ENCODE data around the gene PLCL1. TPM values are rescaled to one million over a fixed set of nuclear protein-coding genes. Genes with fewer than 3 reads are reported as not detected.

Gene PLCL1
- total RNA-seq, 3 donors from 2014 or later: 0.94 to 1.8 (median 1.2) TPM

DNA sequence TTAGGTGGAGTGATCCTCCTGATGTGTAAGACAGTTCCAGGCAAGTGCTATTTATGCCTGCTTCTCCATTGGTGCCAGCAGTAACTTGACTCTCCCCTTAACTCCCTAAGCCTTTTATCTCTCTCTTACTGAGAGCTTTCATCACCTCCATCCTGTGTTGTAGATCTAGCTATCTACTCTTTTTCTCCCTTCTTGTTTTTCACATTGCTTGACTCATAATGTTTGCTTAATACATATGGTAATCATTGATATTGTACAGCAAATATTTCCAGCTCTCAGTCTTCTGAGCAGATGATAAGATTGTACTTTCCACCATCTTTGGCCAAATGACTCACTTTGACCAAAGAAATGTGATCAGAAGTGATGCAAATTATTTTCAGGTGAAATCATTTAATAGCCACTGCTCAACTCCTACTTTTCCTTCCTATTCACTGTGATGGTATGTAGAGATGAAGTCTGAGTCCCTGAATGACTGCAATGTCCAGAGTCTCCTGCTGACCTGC is 165.0 kb downstream of the PLCL1 start:
- DNase-seq (no peak), ATAC-seq (peak; percentile 55 to 56)
- Mint-ChIP-seq H3K36me3 (ENCODE audit: insufficient read depth) (peaks cover 8% of the 10 kb centered on the region), H3K9me3 (peaks cover 15% of the 10 kb centered on the region), H3K4me3 (no peak overlapping the region), H3K4me1 (ENCODE audit: low read depth) (peaks cover 27% of the 10 kb centered on the region), H3K27me3 (ENCODE audit: low read depth) (no peaks in the 10 kb centered on the region)

DNA sequence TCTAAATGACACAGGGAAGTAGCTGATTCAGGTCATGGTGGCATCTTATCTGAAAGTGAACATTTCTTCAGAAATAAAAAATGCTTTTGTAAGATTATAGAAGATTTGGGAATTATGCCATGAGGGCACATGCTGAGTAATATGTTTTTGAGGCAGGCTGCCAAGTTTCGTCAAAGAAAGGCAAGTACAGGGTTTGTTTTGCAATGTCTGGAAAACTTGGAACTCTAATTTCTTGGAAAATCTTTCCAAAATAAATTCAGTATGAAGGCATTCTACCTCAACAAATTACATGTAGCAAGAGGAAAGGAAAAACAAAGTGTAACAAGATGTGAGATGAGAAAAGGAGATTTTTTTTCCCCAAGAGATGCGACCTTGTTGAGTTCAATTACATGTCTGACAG is 167.7 kb downstream of the PLCL1 start:
- peaks cover 2% of the 10 kb centered on the region for H3K36me3 Mint-ChIP-seq (ENCODE audit: insufficient read depth)
- H3K9me3 Mint-ChIP-seq: no peaks in the 10 kb centered on the region
- DNase-seq (no peak), ATAC-seq (no peak)
- H3K4me1 Mint-ChIP-seq (ENCODE audit: low read depth): peaks cover 26% of the 10 kb centered on the region
- H3K27me3 Mint-ChIP-seq (ENCODE audit: low read depth): no peaks in the 10 kb centered on the region
- H3K4me3 Mint-ChIP-seq: no peak overlapping the region

DNA sequence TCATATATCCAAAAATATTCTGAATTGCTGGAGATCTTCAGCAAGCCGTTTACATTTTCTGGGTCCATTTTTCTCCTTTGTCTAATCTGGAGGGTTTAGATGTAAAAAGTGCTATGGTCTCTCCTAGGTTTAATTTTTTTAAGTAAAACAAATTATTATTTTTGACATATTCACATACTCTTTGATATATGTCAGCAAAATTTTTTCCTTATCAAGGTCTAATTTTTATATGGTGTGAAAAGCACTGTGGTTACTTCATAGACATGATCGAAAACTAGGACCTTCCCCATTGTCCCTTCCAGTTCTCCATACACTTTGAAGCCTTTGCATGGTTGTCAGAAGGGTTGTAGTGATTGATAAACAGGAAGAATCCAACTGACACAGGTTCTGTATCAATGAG is 168.2 kb downstream of the PLCL1 start:
- Mint-ChIP-seq H3K36me3 (ENCODE audit: insufficient read depth) (peaks cover 4% of the 10 kb centered on the region), H3K4me3 (no peak overlapping the region), H3K27me3 (ENCODE audit: low read depth) (no peaks in the 10 kb centered on the region), H3K9me3 (no peaks in the 10 kb centered on the region), H3K4me1 (ENCODE audit: low read depth) (peaks cover 26% of the 10 kb centered on the region)
- no peak for DNase-seq
- no peak for ATAC-seq

DNA sequence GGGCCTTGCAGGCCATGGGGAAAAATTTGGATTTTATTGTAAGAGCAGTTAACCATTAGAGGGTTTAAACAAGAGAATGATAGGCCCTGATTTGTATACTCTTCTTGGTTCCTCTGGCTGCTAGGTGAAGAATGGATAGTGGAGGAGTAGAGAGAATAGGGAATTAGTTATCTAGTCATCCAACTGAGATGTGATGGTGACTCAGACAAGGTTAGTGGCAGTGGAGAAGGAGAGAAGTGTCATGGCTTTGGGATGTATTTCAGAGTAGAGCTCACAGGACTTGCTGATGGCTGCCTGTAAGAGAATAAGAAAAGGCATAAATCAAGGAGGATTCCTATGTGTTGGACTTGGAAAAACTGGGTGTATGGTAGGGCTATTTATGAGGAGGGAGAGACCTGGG is 169.4 kb downstream of the PLCL1 start:
- Mint-ChIP-seq H3K9me3 (no peaks in the 10 kb centered on the region), H3K4me3 (no peak overlapping the region), H3K27me3 (ENCODE audit: low read depth) (no peaks in the 10 kb centered on the region), H3K36me3 (ENCODE audit: insufficient read depth) (peaks cover 6% of the 10 kb centered on the region), H3K4me1 (ENCODE audit: low read depth) (peaks cover 24% of the 10 kb centered on the region)
- ATAC-seq (no peak), DNase-seq (no peak)

DNA sequence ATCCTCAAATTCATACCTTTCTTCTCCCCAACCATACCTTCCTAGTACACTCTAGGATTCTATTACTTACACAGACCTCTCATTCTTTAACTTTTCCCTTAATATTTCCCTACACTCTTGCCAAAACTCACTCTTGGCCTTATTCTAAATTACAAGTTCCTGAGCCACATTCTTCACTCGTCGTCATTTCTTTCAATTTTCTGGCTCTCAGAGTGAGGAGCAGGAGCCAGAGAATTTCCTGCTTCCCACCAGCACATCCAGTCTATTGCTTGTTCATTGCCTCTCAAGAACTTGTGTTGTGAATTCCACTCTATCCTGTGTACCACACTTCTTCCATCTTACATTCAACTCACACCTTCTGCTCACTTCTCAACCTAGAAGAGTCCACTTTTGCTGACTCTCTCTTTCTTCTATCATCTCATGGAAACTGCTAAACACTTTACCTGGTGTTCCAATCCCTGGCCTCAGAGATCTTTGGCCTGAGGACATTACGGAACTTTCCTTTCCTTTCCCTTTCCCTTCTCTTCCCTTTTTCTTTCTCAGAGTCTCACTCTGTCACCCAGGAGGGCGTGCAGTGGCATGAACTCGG is 171.6 kb downstream of the PLCL1 start:
- DNase-seq: no peak

DNA sequence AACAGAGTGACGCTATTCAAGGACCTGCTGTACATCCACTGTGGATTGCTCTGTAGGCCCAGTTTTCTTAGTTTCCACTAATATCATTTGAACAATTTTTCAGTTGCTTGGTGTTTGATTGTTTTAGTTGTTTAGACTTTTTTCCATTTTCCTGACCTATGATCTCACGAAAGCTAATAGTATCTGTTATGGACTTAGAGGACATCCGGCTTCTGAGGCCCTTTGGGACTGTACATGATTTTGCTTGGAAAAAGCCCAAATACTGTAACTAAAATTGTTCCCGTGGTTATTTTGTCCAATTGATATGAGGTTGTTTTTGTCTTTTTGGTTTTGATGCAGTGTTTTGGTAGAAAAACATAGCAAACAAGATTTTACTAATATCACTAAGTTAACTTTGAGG is 174.6 kb downstream of the PLCL1 start:
- no peaks in the 10 kb centered on the region for H3K9me3 Mint-ChIP-seq
- H3K36me3 Mint-ChIP-seq (ENCODE audit: insufficient read depth): peaks cover 6% of the 10 kb centered on the region
- peaks cover 17% of the 10 kb centered on the region for H3K4me1 Mint-ChIP-seq (ENCODE audit: low read depth)
- ATAC-seq (no peak), DNase-seq (no peak)
- no peaks in the 10 kb centered on the region for H3K27me3 Mint-ChIP-seq (ENCODE audit: low read depth)
- H3K4me3 Mint-ChIP-seq: no peak overlapping the region

More for the DNA sequence above, 171.6 kb downstream of the PLCL1 start:
- ATAC-seq: no peak
- H3K27me3 Mint-ChIP-seq (ENCODE audit: low read depth): no peaks in the 10 kb centered on the region
- no peak overlapping the region for H3K4me3 Mint-ChIP-seq
- H3K36me3 Mint-ChIP-seq (ENCODE audit: insufficient read depth): peaks cover 6% of the 10 kb centered on the region
- H3K4me1 Mint-ChIP-seq (ENCODE audit: low read depth): peaks cover 17% of the 10 kb centered on the region
- no peaks in the 10 kb centered on the region for H3K9me3 Mint-ChIP-seq

DNA sequence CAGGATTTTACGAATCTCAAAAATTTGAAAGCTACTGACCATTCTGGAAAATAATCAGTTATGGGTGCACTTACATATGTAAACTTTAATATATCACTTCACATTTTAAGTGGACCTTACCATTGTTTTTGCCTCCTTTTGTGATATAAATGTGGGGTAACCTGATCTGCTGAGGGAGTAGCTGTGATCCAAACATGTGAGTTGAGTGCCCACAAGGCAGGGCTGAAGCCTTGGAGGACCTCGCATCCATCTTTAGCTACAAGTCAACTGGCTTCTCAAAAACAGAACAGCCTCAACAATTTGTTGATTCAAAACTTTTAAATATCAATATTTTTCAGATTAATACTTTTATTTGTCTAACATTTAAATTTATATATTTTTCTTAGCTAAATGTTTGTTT is 178.2 kb downstream of the PLCL1 start:
- no peak overlapping the region for H3K4me3 Mint-ChIP-seq
- no peaks in the 10 kb centered on the region for H3K27me3 Mint-ChIP-seq (ENCODE audit: low read depth)
- H3K9me3 Mint-ChIP-seq: no peaks in the 10 kb centered on the region

DNA sequence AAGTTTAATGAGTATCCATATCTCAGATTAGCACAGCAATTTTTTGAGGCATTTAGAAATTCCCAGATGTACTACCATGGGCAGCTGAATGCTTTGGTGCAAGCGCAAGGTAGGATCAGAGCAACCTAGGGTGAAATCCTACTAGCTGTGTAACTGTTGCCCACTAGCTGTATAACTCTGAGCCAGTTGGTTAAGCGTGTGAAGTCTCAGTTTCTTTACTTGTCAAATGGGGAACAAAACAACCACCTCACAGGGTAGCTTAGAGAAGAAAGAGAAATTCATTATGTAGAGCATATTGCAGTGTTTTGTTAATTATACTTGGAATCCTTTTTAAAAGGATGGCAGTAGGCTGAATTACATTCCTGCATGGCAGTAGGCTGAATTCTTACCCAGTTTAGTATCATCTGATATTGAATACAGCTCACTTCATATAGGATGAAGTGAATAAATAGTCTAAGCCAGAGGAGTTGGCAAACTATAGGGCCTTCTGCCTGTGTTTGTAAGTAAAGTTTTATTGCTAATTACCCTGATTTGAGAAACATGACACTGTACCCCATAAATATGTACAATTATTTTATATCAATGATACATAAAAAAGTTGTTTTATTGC is 180.7 kb downstream of the PLCL1 start:
- ATAC-seq (no peak), DNase-seq (no peak)
- H3K27me3 Mint-ChIP-seq (ENCODE audit: low read depth): no peaks in the 10 kb centered on the region
- H3K9me3 Mint-ChIP-seq: peaks cover 6% of the 10 kb centered on the region
- H3K36me3 Mint-ChIP-seq (ENCODE audit: insufficient read depth): peaks cover 10% of the 10 kb centered on the region
- no peak overlapping the region for H3K4me3 Mint-ChIP-seq
- H3K4me1 Mint-ChIP-seq (ENCODE audit: low read depth): peaks cover 20% of the 10 kb centered on the region

More for the DNA sequence above, 178.2 kb downstream of the PLCL1 start:
- no peak for ATAC-seq
- Mint-ChIP-seq H3K36me3 (ENCODE audit: insufficient read depth) (peaks cover 3% of the 10 kb centered on the region), H3K4me1 (ENCODE audit: low read depth) (peaks cover 23% of the 10 kb centered on the region)
- DNase-seq: no peak

DNA sequence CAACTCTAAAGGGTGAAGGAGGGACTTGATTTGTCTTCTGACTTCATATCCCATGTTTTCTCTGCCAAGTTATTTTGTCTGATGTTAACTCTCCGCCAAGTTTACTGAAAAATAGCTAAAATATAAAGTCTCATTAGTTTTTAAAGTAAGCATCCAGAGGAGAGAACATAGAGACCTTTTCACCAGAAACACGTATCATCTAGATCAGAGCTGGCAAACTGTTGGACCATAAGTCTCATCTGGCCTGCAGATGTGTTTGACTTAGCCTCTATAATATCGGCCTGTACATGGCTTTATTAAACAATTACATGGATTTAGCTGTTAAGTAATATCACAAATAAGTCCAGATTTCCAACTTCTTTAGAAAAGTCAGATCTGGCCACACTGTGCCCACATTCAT is 182.6 kb downstream of the PLCL1 start:
- no peak overlapping the region for H3K4me3 Mint-ChIP-seq
- peaks cover 15% of the 10 kb centered on the region for H3K36me3 Mint-ChIP-seq (ENCODE audit: insufficient read depth)
- no peaks in the 10 kb centered on the region for H3K27me3 Mint-ChIP-seq (ENCODE audit: low read depth)
- DNase-seq (no peak), ATAC-seq (no peak)
- peaks cover 13% of the 10 kb centered on the region for H3K9me3 Mint-ChIP-seq
- H3K4me1 Mint-ChIP-seq (ENCODE audit: low read depth): peaks cover 15% of the 10 kb centered on the region

DNA sequence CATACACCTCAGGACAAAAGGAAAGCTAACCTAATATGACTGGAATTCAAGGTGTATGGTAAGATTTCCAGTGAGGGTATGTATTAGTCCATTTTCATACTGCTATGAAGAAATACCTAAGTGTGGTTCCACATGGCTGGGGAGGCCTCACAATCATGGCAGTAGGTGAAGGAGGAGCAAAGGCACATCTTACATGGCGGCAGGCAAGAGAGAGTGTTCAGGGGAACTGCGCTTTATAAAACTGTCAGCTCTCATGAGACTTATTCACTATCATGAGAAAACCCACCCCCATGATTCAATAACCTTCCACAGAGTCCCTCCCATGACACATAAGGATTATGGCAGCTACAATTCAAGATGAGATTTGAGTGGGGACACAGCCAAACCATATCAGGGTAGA is 186.0 kb downstream of the PLCL1 start:
- no peaks in the 10 kb centered on the region for H3K27me3 Mint-ChIP-seq (ENCODE audit: low read depth)
- DNase-seq (no peak), ATAC-seq (no peak)
- H3K36me3 Mint-ChIP-seq (ENCODE audit: insufficient read depth): peaks cover 15% of the 10 kb centered on the region
- peaks cover 37% of the 10 kb centered on the region for H3K4me1 Mint-ChIP-seq (ENCODE audit: low read depth)
- no peak overlapping the region for H3K4me3 Mint-ChIP-seq
- peaks cover 13% of the 10 kb centered on the region for H3K9me3 Mint-ChIP-seq

DNA sequence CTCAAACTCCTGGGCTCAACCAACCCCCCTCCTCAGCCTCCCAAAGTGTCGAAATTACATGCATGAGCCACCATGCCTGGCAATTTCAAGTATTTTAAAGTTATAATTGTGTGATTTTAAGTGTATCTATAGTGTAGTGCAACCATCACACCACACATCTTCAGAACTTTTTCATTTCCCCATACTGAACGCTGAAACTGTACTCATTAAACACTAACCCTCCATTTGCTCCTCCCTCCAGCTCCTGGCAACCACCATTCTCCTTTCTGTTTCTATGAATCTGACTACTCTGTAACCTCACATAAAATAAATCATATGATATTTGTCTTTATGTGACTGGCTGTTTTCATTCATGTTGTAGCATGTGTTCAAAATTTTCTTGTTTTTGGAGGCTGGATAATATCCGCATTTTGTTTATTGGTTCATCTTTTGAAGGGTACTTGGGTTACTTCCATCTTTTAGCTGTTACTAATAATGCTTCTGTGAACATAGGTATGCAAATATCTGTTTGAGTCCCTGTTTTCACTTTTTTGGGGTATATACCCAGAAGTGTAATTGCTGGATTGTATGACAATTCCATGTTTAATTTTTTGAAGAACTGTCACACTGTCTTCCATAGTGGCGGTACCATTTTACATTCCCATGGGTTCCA is 188.2 kb downstream of the PLCL1 start:
- Mint-ChIP-seq H3K27me3 (ENCODE audit: low read depth) (no peaks in the 10 kb centered on the region), H3K9me3 (peaks cover 13% of the 10 kb centered on the region), H3K4me1 (ENCODE audit: low read depth) (peaks cover 56% of the 10 kb centered on the region), H3K4me3 (no peak overlapping the region), H3K36me3 (ENCODE audit: insufficient read depth) (peaks cover 15% of the 10 kb centered on the region)
- DNase-seq (no peak), ATAC-seq (no peak)

DNA sequence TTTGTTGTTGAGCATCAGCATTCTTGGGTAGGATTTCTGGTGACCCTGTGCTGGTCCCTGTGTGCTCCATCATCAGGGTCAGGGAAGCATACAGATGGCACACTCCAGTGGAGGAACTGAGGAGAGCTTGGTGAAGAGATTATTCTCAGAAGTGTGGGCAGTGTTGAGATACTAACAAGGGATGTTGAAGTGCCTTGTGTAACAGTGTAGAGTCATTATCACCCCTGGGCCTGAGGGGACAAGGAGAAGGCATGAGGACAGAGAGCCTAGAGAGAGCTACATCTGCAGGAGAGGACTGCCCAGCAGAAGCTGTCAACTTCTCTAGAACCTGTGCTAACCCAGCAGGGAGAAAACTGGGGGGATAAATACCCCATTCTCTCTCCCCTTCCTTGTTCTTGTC is 189.0 kb downstream of the PLCL1 start:
- no peaks in the 10 kb centered on the region for H3K27me3 Mint-ChIP-seq (ENCODE audit: low read depth)
- H3K4me1 Mint-ChIP-seq (ENCODE audit: low read depth): peaks cover 61% of the 10 kb centered on the region
- peaks cover 13% of the 10 kb centered on the region for H3K9me3 Mint-ChIP-seq
- peaks cover 15% of the 10 kb centered on the region for H3K36me3 Mint-ChIP-seq (ENCODE audit: insufficient read depth)
- DNase-seq: no peak
- ATAC-seq: no peak
- no peak overlapping the region for H3K4me3 Mint-ChIP-seq

DNA sequence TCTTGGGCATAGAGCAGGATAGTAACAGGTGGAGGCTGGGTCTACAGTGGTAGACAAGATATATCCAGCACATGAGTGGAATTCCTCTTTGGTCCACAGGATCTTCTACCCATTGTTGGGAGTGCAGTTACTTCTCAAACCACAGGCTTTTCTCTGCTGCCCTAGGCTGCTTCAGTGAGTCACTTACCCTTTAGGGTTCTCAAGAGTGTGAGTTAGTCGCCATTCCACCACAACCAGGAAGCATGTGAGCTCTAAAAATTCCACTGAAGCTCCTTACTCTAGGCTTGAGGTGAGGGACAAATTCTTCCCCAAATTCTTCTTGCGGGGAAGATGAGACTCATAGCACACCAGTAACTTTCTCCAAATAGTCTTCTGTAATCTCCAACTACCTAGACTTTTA is 189.4 kb downstream of the PLCL1 start:
- Mint-ChIP-seq H3K27me3 (ENCODE audit: low read depth) (no peaks in the 10 kb centered on the region), H3K4me3 (no peak overlapping the region), H3K36me3 (ENCODE audit: insufficient read depth) (peaks cover 13% of the 10 kb centered on the region), H3K4me1 (ENCODE audit: low read depth) (peaks cover 66% of the 10 kb centered on the region), H3K9me3 (peaks cover 13% of the 10 kb centered on the region)
- ATAC-seq: peak; percentile 64 to 75
- DNase-seq: no peak

DNA sequence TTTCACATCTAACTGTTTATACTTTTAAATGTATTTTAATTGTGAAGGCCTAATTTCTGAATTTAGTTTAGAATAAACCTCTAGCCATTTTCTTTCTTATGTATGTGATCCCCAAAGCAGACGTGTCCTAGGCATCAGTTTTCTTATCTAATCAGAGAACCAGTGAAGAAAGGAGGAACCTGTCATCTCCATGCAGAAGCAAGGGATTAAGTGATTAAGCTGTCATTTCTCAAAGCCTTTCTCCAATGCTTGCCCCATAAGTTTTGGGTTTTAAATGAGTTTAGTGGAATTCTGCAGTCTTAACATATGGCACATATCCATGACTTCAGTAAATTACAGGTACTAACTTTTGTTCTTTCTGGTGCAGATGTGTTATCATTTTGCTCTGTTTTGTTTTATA is 190.4 kb downstream of the PLCL1 start:
- ATAC-seq (no peak), DNase-seq (no peak)
- Mint-ChIP-seq H3K4me1 (ENCODE audit: low read depth) (peaks cover 68% of the 10 kb centered on the region), H3K4me3 (no peak overlapping the region), H3K9me3 (peaks cover 9% of the 10 kb centered on the region), H3K36me3 (ENCODE audit: insufficient read depth) (peaks cover 8% of the 10 kb centered on the region), H3K27me3 (ENCODE audit: low read depth) (no peaks in the 10 kb centered on the region)

DNA sequence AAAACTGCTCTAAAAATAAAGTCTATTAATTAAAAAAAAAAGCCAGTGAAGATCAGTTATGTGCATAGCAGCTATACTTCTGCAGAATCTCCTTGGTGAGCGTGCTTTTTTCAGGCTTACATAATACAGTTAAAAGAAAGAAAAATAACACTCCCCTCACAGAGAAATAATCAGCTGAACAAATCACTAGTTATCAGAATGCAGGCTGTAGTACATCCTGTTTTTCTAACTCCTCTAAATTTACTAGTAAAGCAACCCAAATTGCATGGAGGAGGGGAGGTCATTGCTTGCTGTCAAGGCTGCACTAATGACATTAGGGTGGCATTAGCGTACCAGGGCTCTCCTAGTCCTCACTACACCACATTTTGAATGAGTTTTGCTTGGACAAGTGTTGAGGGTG is 192.2 kb downstream of the PLCL1 start:
- ATAC-seq (no peak), DNase-seq (no peak)
- no peak overlapping the region for H3K4me3 Mint-ChIP-seq
- H3K27me3 Mint-ChIP-seq (ENCODE audit: low read depth): no peaks in the 10 kb centered on the region
- H3K36me3 Mint-ChIP-seq (ENCODE audit: insufficient read depth): peaks cover 8% of the 10 kb centered on the region
- peaks cover 82% of the 10 kb centered on the region for H3K4me1 Mint-ChIP-seq (ENCODE audit: low read depth)
- no peaks in the 10 kb centered on the region for H3K9me3 Mint-ChIP-seq

All from activated T-cell treated with anti-CD3 and anti-CD28 coated beads, Interleukin-2, amount 50 U/mL, for 4 hours (primary cell).